TTC549 (cell line): ENCODE results near the gene BOC.

Source experiments
- FAIRE-seq: peaks from 2 replicates; lab custom pipeline; 2012; peaks lifted over from hg19 to GRCh38; lab: Jason Lieb, UNC

The BOC gene

GRCh38 chr3:113225286-113225685 is 13.9 kb downstream of the BOC start:
- no peak for FAIRE-seq

- FAIRE-seq, result no peak
Measured at GRCh38 chr3:113226491-113226890, 15.1 kb downstream of the BOC start.

GRCh38 chr3:113227146-113227545 is 15.8 kb downstream of the BOC start:
- FAIRE-seq, result no peak

- FAIRE-seq, result no peak
Measured at GRCh38 chr3:113228498-113229286, 17.3 kb downstream of the BOC start.

GRCh38 chr3:113231391-113231790 is 20.0 kb downstream of the BOC start:
- no peak for FAIRE-seq

GRCh38 chr3:113231827-113232253 is 20.5 kb downstream of the BOC start:
- no peak for FAIRE-seq

GRCh38 chr3:113232342-113232741 is 21.0 kb downstream of the BOC start:
- FAIRE-seq, result no peak

GRCh38 chr3:113233497-113233896 is 22.1 kb downstream of the BOC start:
- FAIRE-seq, result no peak

GRCh38 chr3:113234028-113234427 is 22.7 kb downstream of the BOC start:
- FAIRE-seq, result no peak

- no peak for FAIRE-seq
Measured at GRCh38 chr3:113234688-113235260, 23.4 kb downstream of the BOC start.

- FAIRE-seq, result no peak
Measured at GRCh38 chr3:113238503-113238902, 27.1 kb downstream of the BOC start.

- no peak for FAIRE-seq
Measured at GRCh38 chr3:113240841-113241240, 29.5 kb downstream of the BOC start.

GRCh38 chr3:113241292-113242095 is 30.1 kb downstream of the BOC start:
- FAIRE-seq, result no peak

GRCh38 chr3:113242096-113242581 is 30.8 kb downstream of the BOC start:
- FAIRE-seq, result no peak

- no peak for FAIRE-seq
Measured at GRCh38 chr3:113243071-113243470, 31.7 kb downstream of the BOC start.

- FAIRE-seq, result no peak
Measured at GRCh38 chr3:113243846-113244245, 32.5 kb downstream of the BOC start.

- no peak for FAIRE-seq
Measured at GRCh38 chr3:113245761-113246161, 34.4 kb downstream of the BOC start.

GRCh38 chr3:113247068-113247467 is 35.7 kb downstream of the BOC start:
- no peak for FAIRE-seq

GRCh38 chr3:113247675-113248458 is 36.5 kb downstream of the BOC start:
- no peak for FAIRE-seq

- no peak for FAIRE-seq
Measured at GRCh38 chr3:113249111-113249510, 37.8 kb downstream of the BOC start.

GRCh38 chr3:113249601-113250000 is 38.2 kb downstream of the BOC start:
- FAIRE-seq, result no peak

- no peak for FAIRE-seq
Measured at GRCh38 chr3:113250566-113250965, 39.2 kb downstream of the BOC start.
